GM13977 (cell line): ENCODE results near the gene USF3.

Experiments used
- DNase-seq: peaks from one replicate; pipeline ENCODE4 v3.0.0; 2012; ENCODE audit warnings: low spot score
- in situ Hi-C: fragments of 300-500 bp; cut with MboI; formaldehyde crosslinking; loops from one replicate; pipeline ENCODE4 v1.12.0; 2022; ENCODE audit warnings: low sequenced_read_pairs, low pct_unique_long_range_greater_than_20kb, mixed read lengths, inconsistent platforms; ENCODE audit not compliant: unreplicated experiment
- TF ChIP-seq, protein P1 (sequence below): IDR thresholded peaks from 2 replicates; pipeline ENCODE4 v1.5.1; 2012; ENCODE audit warnings: mild to moderate bottlenecking, control low read depth; ENCODE audit not compliant: insufficient read depth; ENCODE audit errors: extremely low read depth, missing control alignments

Gene USF3, protein sequence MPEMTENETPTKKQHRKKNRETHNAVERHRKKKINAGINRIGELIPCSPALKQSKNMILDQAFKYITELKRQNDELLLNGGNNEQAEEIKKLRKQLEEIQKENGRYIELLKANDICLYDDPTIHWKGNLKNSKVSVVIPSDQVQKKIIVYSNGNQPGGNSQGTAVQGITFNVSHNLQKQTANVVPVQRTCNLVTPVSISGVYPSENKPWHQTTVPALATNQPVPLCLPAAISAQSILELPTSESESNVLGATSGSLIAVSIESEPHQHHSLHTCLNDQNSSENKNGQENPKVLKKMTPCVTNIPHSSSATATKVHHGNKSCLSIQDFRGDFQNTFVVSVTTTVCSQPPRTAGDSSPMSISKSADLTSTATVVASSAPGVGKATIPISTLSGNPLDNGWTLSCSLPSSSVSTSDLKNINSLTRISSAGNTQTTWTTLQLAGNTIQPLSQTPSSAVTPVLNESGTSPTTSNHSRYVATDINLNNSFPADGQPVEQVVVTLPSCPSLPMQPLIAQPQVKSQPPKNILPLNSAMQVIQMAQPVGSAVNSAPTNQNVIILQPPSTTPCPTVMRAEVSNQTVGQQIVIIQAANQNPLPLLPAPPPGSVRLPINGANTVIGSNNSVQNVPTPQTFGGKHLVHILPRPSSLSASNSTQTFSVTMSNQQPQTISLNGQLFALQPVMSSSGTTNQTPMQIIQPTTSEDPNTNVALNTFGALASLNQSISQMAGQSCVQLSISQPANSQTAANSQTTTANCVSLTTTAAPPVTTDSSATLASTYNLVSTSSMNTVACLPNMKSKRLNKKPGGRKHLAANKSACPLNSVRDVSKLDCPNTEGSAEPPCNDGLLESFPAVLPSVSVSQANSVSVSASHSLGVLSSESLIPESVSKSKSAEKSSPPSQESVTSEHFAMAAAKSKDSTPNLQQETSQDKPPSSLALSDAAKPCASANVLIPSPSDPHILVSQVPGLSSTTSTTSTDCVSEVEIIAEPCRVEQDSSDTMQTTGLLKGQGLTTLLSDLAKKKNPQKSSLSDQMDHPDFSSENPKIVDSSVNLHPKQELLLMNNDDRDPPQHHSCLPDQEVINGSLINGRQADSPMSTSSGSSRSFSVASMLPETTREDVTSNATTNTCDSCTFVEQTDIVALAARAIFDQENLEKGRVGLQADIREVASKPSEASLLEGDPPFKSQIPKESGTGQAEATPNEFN (N-terminal part only)

DNA sequence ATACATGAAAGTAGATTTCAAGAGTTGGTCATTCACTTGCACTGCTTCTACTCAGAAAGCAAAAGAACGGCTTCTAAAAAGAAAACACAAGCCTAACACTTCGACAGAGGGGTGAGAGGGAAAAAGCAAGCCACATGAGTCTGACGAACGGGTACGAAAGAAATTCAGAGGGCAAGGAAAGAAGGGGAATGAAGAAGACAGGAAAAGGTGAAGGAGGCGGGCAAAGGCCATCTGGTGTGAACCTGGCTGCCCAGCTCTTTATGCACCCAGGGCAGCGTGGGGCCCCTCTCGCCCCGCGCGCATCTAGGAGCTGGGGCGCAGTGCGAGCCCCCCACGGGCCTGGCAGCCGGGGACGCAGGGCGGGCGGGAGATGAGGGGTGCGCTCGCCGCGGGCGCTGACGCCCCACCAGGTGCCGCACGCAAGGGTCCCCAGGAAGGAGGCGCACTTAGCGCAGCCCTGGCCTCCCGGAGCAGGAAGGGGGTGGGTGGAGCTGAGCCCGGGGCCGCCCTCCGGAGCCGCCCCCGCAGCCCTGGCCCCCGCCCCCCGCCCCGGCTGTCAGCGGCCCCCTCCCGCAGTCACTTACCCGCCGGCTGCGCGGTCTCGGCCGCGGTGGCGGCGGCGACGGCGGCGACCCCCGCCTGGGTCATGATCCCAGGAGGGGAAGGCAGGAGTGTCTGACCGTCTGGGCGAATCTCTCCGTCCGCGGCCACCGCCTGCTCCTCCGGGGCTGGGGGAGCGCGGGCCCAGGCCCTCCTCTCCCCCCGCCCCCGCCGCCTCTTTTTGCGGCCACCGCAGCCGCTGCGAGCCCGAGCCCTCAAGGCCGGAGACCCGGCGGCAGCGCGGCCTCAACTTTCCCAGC is at the start of gene USF3:
Gene USF3 (minus strand): TSS at position 857 of the 860 bp plus-strand sequence. CDS start 21,764 bp downstream, outside the sequence.
- in situ Hi-C loops = no loop called here
- DNase-seq = peak; percentile 96
- TF ChIP-seq, protein P1, sequence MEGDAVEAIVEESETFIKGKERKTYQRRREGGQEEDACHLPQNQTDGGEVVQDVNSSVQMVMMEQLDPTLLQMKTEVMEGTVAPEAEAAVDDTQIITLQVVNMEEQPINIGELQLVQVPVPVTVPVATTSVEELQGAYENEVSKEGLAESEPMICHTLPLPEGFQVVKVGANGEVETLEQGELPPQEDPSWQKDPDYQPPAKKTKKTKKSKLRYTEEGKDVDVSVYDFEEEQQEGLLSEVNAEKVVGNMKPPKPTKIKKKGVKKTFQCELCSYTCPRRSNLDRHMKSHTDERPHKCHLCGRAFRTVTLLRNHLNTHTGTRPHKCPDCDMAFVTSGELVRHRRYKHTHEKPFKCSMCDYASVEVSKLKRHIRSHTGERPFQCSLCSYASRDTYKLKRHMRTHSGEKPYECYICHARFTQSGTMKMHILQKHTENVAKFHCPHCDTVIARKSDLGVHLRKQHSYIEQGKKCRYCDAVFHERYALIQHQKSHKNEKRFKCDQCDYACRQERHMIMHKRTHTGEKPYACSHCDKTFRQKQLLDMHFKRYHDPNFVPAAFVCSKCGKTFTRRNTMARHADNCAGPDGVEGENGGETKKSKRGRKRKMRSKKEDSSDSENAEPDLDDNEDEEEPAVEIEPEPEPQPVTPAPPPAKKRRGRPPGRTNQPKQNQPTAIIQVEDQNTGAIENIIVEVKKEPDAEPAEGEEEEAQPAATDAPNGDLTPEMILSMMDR = no peak

DNA sequence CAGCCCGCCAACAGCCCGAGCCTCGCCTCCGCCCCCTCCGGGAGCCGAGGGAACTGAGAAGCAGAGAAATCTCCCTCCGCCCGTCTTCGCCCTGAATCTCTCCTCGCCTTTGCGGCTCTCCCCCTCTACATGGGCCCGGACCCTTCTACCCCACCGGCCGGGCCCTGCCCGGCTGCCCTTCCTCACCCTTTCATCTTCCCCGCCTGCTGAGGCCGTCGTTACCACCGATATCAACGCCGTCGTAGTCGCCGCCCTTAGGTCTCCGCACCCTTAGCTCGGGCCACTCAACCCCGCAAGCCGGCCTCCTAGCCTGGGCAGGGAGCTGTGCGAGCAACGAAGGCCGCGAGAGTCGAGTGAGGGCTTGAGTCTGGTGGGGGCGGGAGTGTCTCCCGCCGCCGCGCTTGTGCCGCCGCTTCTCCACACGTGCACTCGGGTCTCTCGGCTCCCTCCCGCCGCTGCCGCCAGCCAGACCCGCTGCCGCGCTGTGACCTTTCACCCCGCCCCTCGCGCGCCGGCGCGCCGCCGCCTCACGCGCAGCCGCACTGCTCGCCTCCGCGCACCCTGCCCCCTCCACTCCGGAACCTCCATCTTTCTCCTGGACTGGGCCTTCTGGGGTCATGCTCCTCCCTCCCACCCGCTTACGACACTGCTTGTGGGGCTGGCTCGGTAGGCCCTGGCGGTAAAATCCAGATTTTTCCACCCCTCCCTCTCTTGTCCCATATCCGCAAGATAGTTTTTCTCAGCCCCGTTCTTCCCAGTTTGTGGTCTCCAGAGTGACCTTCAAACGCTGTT is 49.5 kb upstream of the USF3 start, which contains the start of gene NAA50:
Gene NAA50 (minus strand): TSS at position 494 of the 792 bp plus-strand sequence. CDS start 300 bp downstream, at position 194.
- DNase-seq = peak; percentile 92
- in situ Hi-C loops = no loop called here
- TF ChIP-seq, protein P1 = no peak

DNA sequence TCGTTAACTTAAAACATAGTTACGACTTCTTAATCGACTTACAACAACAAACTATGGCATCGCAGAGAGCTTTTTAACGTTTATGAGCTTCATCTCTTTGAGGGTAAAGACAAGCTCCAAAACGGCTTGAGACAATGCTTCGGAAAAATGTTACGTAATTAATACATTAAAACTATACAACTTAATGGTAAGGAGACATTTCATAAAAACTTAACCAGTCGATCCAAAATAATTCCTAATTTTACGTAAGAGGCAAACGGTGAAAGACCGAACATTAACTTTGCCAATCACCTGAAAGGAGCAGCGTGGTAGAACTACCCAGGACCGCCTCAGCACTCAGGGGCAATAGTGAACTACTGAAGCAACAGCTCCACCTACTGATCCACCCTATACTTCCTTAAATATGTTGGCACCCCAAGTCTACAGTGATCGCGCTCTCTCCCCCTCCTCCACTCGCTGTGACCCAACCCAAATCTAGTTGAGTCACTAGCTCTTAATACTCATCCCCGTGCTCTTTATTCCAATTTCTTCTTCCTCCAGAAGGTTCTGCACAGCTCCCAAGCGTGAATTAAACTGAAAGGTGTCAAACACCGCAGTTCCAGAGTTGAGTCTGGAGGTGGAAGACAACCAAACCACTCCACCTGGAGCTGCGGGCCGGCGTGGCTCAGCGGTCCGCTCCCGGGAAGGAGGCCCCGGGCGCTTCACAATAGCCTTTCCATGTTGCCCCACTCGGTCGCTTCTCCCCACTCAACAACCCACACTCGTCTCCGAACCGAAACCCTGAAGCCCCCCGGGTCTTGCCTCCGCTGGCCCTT is 48.7 kb upstream of the USF3 start:
- in situ Hi-C loops = no loop called here
- TF ChIP-seq, protein P1 = peak; percentile 70
- DNase-seq = peak; percentile 80

DNA sequence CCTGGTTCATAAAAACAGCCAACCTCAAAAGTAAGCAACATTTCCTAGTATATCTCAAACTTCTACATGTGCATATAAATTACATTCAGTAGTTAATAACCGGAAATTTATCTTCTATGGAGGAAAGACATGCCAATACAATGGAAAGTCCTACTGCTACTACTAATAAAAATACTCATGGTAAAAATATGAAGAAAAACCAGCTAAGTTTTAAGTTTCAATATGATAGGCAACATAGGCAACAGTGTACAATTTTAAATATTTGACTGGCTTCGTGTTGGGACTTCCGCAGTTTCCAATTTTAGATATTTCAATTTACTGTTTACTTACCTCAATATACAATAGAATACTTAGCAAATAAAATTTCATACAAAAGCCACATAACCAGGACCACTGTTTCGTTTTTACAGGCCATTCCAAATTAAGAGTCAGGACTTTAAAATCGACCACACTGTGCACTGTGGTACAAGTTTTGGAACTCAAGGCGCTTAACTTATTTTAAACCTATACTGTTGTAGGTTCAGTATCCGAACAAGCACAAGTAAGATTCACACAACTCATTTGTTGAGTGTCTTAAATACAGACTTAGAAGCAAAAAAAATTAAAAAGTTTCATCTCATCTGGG is 46.7 kb upstream of the USF3 start:
- in situ Hi-C loops = no loop called here
- no peak for DNase-seq
- TF ChIP-seq, protein P1 = no peak

DNA sequence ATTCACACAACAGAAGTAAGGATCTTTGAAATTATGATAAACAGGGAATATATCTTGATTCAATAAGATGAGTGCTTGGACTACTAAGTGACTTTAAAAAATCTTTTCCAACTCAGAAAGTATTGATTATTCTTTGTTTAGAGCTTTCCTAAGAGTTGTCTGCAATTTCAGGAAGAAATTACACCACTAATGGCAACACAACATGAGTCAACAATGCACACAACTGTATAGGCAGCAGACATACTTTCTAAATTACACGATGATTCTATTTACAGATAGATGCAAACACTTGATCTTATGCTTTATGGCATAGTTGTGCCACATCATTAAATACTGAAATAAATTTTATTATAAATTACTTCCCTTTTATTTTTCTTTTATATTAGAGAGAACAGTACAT is 45.2 kb upstream of the USF3 start:
- TF ChIP-seq, protein P1 = no peak
- in situ Hi-C loops = no loop called here
- DNase-seq = no peak
